GM21390 (cell line): ENCODE measurements around the gene STK24.
"Not testable (repeated sequence)": the region's sequence is repeated elsewhere in the genome, so short reads cannot be mapped to it uniquely, and the experiment has no call there.

Experiments used
- ATAC-seq: cut with Tn5 transposase; IDR thresholded peaks from one replicate; pipeline ENCODE4 v1.9.1; 2021; ENCODE audit not compliant: unreplicated experiment

Gene STK24

DNA sequence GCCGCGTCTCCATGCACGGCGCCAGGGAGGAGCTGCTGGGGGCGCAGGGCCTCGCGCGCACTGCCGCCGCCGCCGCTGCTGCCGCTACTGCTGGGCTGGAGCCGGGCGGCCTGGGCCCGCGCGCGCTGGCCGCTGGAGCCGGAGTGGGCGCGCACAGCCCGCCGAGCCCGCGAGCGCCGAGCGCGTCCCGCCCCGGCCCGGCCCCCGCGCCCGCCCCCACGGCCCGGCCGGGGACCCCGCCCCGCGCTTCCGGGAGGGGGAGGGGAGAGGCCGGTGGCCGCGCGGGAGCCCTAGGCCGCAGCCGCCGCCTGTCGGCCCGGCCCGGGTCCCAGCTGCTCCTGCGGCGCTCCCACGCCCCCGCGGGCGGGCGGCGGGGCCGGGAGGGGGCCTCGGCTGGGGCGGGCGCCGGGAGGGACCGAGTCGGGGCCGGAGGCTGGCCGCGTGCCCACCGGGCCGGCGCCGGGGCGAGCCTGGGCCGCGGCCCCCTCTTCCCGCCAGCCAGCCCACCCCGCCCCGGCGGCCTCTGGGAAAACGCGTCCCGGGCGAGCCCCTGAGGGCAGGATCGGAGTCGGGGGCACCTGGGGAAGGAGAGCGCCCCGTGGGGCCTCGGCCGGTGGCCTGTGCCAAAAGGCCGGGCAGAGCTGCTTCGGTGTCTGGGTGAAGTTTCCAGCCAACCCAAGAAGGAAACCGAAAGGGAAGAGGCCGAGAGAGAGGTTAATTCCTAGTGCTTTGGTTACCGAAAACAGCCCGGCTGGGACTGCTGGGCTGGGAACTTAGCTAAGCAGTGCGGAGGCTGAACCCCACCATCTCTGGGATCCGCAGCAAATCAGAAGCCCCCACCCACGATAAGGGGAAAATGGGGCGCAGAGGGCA lies at the start of gene STK24:
STK24 (minus strand) TSS at position 145 of the 873 bp plus-strand sequence. CDS start 321 bp downstream, outside the sequence.
- peak; percentile 63 for ATAC-seq

DNA sequence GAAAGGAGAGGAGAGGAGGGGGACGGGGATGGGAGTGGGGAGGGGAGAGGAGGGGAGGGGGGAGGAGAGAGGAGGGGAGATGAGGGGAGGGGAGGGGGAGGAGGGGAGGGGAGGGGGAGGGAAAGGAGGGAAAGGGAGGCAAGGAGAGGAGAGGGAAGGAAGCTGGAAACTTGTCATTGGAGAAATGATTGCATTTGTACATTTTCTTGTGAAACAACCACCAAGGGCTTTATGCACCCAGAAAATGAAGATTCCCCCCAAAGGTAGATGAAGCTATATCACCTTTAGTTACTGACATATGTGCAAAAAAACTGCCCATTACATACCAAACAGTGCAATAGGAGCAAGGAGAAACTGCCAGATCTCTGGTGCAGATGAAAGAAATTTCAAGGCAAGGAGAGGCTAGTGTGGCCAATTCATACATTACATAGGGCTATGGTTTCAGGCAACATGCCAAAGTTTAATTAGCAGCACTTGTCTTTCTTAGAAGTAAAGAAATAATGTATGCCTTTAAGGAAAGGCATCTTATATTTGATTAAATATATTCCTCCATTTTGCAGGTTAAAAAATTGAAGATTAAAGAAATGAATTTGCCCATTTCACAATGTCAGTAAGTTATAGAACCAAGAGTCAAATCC lies 49.5 kb upstream of the STK24 start:
- ATAC-seq: no peak

DNA sequence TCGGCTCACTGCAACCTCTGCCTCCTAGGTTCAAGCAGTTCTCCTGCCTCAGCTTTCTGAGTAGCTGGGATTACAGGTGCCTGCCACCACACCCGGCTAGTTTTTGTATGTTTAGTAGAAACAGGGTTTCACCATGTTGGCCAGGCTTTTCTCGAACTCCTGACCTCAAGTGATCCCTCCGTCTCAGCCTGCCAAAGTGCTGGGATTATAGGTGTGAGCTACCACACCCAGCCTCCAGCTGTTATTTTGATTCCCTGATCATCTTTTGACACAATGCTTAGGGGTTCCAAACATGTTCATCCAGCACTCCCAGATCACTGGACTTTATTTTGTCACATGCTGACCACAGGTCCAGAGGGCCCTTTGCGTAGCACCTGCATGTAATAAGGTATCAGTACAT lies 47.7 kb upstream of the STK24 start:
- ATAC-seq: not testable (repeated sequence)

DNA sequence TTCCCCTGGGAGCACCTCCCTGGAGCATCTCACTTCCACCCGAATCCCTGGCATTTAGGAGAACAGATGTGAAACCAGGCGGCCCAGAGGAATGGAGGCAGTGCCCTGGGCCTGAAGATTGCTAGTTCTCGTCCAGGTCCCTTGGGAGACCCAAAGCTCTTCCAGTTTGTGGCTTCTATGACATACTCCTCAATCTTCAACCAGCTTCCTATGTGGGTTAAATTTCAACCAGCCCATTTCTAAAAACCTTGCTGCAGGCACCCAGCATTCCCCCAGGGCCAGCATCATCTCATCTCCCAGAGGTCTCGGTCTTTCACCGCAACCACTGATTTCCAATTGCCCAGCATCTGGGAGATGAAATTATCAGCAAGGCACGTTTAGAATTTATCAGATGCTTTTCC lies 46.0 kb upstream of the STK24 start:
- ATAC-seq: no peak

DNA sequence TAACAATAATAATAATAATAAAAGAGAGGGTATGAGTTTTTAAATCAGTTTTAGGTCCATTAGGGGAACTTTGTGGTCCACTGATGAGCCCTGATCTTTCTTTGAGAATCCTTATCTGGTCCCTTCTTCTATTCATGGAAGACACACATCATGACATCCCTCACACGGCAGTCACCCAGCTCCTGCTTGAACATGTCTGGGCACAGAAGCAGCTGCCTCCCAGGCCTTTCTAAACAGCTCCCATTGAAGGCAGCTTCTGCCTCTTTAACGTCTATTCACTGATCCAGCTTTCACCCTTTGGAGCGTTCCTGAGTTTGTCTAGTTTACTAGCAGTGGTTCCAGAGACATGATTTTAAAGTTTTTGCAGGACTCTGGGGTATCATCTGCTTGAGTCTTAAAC lies 42.6 kb upstream of the STK24 start:
- no peak for ATAC-seq

DNA sequence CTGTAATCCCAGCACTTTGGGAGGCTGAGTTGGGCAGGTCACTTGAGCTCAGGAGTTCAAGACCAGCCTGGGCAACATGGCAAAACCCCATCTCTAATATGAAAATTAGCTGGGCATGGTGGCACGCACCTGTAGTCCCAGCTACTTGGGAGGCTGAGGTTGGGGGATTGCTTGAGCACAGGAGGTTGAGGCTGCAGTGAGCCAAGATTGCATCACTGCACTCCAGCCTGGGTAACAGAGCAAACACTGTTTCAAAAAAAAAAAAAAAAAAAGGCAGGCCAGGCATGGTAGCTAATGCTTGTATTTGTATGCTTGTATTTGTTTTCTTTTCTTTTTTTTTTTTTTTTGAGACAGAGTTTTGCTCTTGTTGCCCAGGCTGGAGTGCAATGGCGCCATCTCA lies 38.7 kb upstream of the STK24 start:
- not testable (repeated sequence) for ATAC-seq

- ATAC-seq: no peak
Observed at GRCh38 chr13:98613591-98613990, 36.7 kb upstream of the STK24 start.

DNA sequence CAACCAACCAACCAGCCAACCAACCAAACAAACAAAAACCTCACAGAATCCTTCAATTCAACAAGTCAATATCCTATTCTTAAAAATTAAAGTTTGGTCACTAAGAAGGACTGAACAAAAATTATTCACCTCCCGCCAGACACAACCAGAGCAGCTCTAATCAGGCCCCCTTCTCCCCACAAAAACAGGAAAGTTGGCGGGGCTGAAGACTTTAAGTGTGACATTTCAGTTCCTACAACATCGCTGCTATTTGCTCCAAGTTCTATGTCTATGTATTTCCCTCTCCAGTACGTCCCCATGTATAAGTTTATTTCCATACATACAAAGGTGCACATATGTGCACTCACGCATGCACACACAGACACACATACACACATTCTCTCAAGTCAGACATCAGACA lies 32.8 kb upstream of the STK24 start:
- no peak for ATAC-seq

DNA sequence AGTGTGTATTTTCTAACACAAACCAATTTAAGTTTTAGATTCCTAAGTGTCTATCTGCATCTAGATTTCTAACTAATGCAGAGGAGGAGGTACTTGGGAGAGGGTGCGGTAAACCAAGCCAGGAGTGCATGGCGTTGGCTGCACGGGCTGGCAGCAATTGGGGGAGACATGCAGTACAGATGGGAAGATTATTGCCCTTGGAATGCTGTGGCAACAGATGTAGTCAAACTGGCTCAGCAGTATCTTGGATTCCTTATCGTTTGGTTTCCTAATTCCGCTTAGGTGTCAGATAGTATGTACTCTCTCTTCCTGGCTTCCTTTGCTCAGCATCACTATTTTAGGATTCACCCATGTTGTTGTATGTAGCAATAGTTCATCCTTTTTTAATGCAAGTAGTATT lies 29.4 kb upstream of the STK24 start:
- no peak for ATAC-seq

GRCh38 chr13:98599502-98600328 lies 22.8 kb upstream of the STK24 start:
- no peak for ATAC-seq

DNA sequence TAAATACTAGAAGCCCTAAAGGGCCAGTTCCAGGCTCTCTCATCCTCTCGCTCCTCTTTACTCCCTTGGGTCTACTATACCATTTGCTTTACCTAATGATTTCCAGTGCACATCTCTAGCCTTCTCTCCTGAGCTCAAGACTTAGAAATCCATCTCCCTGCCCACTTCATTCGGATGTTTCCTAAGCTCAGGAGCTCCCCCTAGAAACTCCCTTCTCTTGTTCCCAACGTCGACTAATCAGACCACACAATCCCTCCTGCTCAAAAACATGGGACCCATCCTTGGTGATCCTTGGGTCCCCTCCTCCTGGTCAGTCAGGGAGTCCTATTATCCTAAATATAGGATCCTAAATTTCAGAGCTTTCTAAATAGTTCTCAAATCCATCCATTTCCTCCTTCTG lies 21.1 kb upstream of the STK24 start:
- ATAC-seq: no peak

DNA sequence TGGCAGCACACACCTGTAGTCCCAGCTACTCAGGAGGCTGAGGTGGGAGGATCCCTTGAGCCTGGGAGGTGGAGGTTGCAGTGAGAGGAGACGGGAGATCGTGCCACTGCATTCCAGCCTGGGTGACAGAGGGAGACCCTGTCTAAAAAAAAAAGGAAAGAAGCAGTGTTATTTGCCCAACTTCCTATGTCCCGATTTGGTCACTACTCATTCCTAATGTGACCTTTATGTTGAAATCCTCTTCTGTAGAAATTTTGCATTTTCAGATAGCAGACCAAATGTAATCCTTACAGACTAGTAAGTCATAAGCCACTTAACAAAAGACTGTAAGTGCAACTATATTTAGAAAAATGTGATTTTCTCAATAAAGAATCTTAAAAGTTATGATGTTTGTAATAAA lies 18.2 kb upstream of the STK24 start:
- ATAC-seq: no peak

- ATAC-seq: no peak
Observed at GRCh38 chr13:98592362-98592732, 15.4 kb upstream of the STK24 start.

DNA sequence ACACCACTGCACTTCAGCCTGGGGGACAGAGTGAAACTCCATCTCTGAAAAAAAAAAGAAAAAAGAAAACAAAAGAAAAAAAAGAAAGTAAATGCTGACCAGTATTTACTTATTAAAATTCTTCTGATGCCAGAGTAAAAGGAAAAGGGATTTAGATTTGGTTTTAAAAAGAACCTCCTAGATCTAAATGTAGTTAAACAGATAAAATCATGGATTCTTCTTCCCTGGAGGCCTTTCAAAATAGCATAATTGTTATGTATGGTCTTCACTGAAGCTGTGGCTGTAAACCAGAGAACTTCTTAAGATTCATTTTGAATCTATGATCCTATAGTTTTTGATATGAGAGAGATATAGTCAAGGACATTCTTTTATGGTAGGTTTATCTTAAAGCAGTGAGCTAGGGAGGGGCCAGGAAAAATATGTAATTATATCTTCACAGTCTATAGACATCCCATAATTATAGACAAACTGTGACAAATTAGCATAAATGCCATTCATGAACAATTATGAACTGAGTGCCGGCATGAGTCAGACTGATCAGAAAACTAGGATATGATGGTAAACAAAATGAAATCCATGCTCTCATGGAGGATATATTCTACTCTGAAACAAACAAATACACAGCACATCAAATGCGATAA lies 14.9 kb upstream of the STK24 start:
- ATAC-seq: no peak

- not testable (repeated sequence) for ATAC-seq
Observed at GRCh38 chr13:98590471-98590870, 13.6 kb upstream of the STK24 start.

DNA sequence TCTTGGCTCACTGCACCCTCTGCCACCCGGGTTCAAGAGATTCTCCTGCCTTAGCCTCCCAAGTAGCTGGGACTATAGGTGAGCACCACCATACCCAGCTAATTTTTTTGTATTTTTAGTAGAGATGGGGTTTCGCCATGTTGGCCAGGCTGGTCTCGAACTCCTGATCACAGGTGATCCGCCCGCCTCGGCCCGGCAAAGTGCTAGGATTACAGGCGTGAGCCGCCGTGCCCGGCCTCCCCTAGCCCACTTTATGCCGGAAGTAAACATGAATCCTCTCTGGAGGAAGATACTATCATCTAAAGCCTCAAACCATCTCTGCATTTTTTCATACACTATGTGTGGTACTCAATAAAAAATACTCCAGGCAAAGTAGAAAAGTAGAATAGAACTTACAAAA lies 12.6 kb upstream of the STK24 start:
- ATAC-seq: not testable (repeated sequence)

DNA sequence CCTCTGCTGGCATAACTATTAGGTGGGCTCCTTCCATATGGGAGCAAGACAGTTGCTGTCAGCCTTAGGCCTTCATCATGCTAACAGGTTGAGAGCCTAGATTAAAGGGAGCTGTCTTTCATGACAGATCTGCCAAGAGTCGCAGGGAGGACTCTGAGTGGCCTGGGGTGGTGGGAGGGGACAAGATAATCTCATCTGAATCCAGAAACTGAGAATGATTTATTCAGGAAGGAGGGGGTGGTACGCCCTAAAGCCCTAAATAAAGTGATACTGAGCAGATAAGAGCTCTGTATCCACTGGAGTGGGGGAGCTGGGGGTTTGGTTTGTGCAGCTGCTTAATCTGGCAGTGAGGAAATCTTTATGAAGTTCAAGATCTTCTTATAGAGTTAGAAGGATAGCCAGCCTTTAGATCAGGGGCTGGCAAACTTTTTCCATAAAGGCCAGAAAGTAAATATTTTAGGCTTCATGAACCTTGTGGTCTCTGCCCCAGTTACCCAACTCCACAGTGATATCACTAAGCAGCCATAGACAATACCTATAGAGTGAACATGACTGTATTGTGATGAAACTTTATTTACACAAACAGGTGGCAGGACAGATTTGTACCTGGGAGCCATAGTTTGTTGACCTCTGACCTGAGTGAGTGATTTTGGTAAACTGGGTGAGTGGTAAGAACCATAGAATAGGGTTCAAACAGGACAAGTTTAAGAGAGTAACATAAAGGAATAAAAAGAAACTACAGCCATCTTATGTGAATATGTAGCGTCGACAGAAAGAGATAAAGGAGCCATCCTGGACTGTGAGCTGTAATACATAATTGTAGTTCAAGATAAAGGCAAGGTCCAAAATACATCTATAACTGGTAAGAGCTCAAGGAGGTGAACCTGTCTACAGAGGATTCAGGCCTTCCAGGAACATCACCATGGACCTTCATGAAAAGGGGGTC lies 9.8 kb upstream of the STK24 start:
- no peak for ATAC-seq

GRCh38 chr13:98585946-98586345 lies 9.0 kb upstream of the STK24 start:
- no peak for ATAC-seq

- ATAC-seq: no peak
Observed at GRCh38 chr13:98585398-98585754, 8.5 kb upstream of the STK24 start.
